ENCODE results near the gene SDHB. TPM values are rescaled to one million over a fixed set of nuclear protein-coding genes. Genes with fewer than 3 reads are reported as not detected.
A peak's percentile ranks its signal among the peaks of the same experiment; 100 is the strongest.

Gene SDHB
- total and polyA plus RNA-seq, 2 donors from 2014 or later = 92.0 to 313 TPM

DNA sequence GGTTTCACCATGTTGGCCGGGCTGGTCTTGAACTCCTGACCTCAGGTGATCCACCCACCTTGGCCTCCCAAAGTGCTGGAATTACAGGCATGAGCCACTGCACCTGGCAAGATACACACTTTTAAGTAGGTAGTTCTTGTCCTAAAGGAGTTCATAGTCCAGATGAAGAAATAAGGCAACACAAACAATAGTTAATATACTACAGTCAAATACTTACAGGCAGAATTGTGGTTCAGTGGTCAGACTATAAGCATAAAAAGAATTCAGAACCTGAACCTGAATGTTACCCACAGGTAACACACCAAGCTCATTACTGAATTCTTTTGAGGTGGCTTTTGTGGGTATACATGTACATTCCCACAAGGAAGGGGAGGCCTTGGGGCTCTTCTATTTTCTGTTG lies 1.8 kb downstream of the SDHB start:
- no peak for FAIRE-seq
- H3K4me3 ChIP-seq (ENCODE audit: low read length in 3 of 3) = peak overlapping the region in 1 of 3 donors; percentile 95

DNA sequence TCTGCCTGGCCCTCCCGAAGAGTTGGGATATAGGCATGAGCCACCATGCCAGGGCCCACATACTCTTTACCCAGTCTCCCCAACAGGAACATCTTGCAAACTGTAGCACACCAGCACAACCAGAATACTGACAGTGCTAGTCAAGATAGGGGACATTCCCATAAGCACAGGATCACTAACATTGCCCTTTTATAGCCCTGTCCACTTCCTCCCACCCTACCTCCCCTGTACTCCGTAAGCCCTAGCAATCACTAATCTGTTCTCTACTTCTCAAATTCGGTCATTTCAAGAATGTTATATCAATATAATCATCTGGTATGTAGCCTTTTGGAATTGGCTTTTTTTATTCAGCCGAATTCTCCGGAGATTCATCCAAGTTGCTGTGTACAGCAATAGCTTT lies 5.9 kb downstream of the SDHB start:
- TF ChIP-seq, protein P1, sequence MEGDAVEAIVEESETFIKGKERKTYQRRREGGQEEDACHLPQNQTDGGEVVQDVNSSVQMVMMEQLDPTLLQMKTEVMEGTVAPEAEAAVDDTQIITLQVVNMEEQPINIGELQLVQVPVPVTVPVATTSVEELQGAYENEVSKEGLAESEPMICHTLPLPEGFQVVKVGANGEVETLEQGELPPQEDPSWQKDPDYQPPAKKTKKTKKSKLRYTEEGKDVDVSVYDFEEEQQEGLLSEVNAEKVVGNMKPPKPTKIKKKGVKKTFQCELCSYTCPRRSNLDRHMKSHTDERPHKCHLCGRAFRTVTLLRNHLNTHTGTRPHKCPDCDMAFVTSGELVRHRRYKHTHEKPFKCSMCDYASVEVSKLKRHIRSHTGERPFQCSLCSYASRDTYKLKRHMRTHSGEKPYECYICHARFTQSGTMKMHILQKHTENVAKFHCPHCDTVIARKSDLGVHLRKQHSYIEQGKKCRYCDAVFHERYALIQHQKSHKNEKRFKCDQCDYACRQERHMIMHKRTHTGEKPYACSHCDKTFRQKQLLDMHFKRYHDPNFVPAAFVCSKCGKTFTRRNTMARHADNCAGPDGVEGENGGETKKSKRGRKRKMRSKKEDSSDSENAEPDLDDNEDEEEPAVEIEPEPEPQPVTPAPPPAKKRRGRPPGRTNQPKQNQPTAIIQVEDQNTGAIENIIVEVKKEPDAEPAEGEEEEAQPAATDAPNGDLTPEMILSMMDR (IDR thresholded peaks at IDR 0.05; ENCODE audit: borderline replicate concordance, extremely low read depth, insufficient read depth) = no peak
- no peaks in the 10 kb centered on the region for H3K9me3 ChIP-seq (ENCODE audit: control insufficient read depth in 2 of 3, insufficient read depth in 1 of 3, low read length in 3 of 3)
- no peak overlapping the region for H3K4me3 ChIP-seq (ENCODE audit: low read length in 3 of 3)
- intact Hi-C loops (cut with DNase I) = loop anchor here (10.0 kb wide), 1 partner anchor 73 kb away; no protein-coding TSS in a partner anchor
- FAIRE-seq (no peak), DNase-seq (no peak)
- H3K9ac ChIP-seq (ENCODE audit: low read length in 3 of 3) = no peak overlapping the region
- H3K4me1 ChIP-seq (ENCODE audit: control insufficient read depth in 2 of 3, insufficient read depth in 2 of 3, low read depth in 1 of 3, low read length in 3 of 3) = peaks cover 0 to 16% (median 13%) of the 10 kb centered on the region in 3 donors
- peaks cover 7 to 17% (median 13%) of the 10 kb centered on the region in 3 donors for H3K36me3 ChIP-seq (ENCODE audit: control insufficient read depth in 2 of 3, insufficient read depth in 3 of 3, low read length in 3 of 3)
- no peaks in the 10 kb centered on the region for H3K27me3 ChIP-seq (ENCODE audit: control insufficient read depth, insufficient read depth, low read length)
- H3K27ac ChIP-seq (ENCODE audit: low read depth in 2 of 2, low read length in 2 of 2) = no peak overlapping the region

More for the DNA sequence above, 1.8 kb downstream of the SDHB start:
- Histone ChIP-seq H3K27me3 (ENCODE audit: control insufficient read depth, insufficient read depth, low read length) (no peaks in the 10 kb centered on the region), H3K36me3 (ENCODE audit: control insufficient read depth in 2 of 3, insufficient read depth in 3 of 3, low read length in 3 of 3) (peaks cover 0 to 5% (median 5%) of the 10 kb centered on the region in 3 donors), H3K4me1 (ENCODE audit: control insufficient read depth in 2 of 3, insufficient read depth in 2 of 3, low read depth in 1 of 3, low read length in 3 of 3) (peaks cover 0 to 16% (median 9%) of the 10 kb centered on the region in 3 donors), H3K27ac (ENCODE audit: low read depth in 2 of 2, low read length in 2 of 2) (no peak overlapping the region), H3K9me3 (ENCODE audit: control insufficient read depth in 2 of 3, insufficient read depth in 1 of 3, low read length in 3 of 3) (no peaks in the 10 kb centered on the region), H3K9ac (ENCODE audit: low read length in 3 of 3) (peak overlapping the region in 1 of 3 donors; percentile 88)
- TF ChIP-seq, protein P1 (IDR thresholded peaks at IDR 0.05; ENCODE audit: borderline replicate concordance, extremely low read depth, insufficient read depth) = no peak
- no peak for DNase-seq
- intact Hi-C loops (cut with DNase I) = no loop called here

DNA sequence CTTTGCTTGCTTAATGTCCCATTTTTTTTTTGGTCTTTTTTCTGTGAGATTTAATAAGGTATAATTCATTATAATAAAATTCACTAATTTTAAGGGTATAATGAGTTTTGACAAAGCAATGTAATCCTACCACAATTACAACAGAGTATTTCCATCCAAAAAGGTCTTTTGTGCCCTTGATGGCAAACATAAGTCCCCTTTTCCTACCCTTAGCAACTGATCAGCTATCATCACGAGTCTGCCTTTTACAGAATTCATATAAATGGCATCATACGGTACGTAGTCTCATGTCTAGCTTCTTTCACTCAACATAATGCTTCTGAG lies 7.5 kb downstream of the SDHB start:
- Histone ChIP-seq H3K4me1 (ENCODE audit: control insufficient read depth in 2 of 3, insufficient read depth in 2 of 3, low read depth in 1 of 3, low read length in 3 of 3) (peaks cover 0 to 8% (median 3%) of the 10 kb centered on the region in 3 donors), H3K9me3 (ENCODE audit: control insufficient read depth in 2 of 3, insufficient read depth in 1 of 3, low read length in 3 of 3) (no peaks in the 10 kb centered on the region), H3K27ac (ENCODE audit: low read depth in 2 of 2, low read length in 2 of 2) (no peak overlapping the region), H3K9ac (ENCODE audit: low read length in 3 of 3) (no peak overlapping the region), H3K4me3 (ENCODE audit: low read length in 3 of 3) (no peak overlapping the region), H3K27me3 (ENCODE audit: control insufficient read depth, insufficient read depth, low read length) (no peaks in the 10 kb centered on the region), H3K36me3 (ENCODE audit: control insufficient read depth in 2 of 3, insufficient read depth in 3 of 3, low read length in 3 of 3) (peaks cover 7 to 27% (median 13%) of the 10 kb centered on the region in 3 donors)
- no peak for FAIRE-seq
- TF ChIP-seq, protein P1 (IDR thresholded peaks at IDR 0.05; ENCODE audit: borderline replicate concordance, extremely low read depth, insufficient read depth) = no peak
- intact Hi-C loops (cut with DNase I) = loop anchor here (10.0 kb wide), 1 partner anchor 71 kb away; no protein-coding TSS in a partner anchor
- no peak for DNase-seq

Data from kidney (tissue), 14 donors.